Upper lobe of left lung (tissue), 4 donors: ENCODE results near the gene PDLIM5.

Source experiments
- EP300 ChIP-seq, 4 donors: sonication (generic); formaldehyde crosslinking; IDR thresholded peaks; one replicate each; pipeline ENCODE4 v1.5.1; 2017; ENCODE audit warnings: antibody characterized with exemption in 4 of 4, control low read depth in 2 of 4
- POLR2A ChIP-seq, 4 donors: fragments of 450-650 bp; IDR thresholded peaks; one replicate each; pipeline ENCODE4 v1.5.1; 2016 to 2017; ENCODE audit warnings: antibody characterized with exemption in 4 of 4, mild to moderate bottlenecking in 2 of 4
- POLR2AphosphoS5 ChIP-seq, 2 donors: sonication (generic); formaldehyde crosslinking; IDR thresholded peaks; one replicate each; pipeline ENCODE4 v1.5.1; 2017; ENCODE audit warnings: antibody characterized with exemption in 2 of 2
- TF ChIP-seq, protein P1 (sequence below), 6 experiments: fragments of 450-650 bp in 4 of 6; fragments of 200-600 bp in 2 of 6; sonication (generic) in 2 of 6; IDR thresholded peaks; one replicate each; pipeline ENCODE4 v1.5.1; 2016 to 2019; ENCODE audit warnings: antibody characterized with exemption in 6 of 6

DNA sequence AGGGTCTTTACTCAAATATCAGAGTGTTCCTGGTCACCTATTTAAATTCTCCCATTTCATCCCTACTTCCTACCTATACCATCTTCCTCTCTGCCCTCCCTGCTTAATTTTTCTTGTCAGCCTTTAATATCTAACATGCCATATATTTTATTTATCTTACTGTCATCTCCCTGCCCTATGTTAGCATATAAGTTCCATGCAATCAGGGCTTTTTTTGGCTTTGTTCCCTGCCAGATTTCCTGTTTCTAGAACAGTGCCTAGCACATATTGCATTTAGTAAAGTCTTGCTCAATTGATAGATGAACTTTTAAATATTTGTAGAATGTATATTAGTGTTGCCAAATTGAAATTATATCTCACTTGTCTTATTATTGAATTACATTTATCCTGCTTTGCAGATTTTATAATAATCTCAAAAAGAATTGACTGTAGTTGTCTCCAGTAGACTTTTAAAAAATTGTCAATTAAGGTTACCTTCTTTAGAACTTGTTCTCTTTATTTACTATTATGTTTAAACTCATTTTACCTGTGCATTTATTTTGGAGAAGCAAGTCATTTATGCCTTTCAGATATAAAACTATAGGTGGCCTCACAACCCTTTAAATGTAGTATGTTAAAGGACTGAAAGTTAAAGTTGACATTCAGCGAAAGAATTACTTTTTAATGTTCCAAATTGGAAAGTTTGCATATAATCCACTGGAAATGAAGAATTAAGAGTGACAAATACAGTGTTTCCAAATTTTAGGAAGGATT is 197.8 kb downstream of the PDLIM5 start:
- TF ChIP-seq, protein P1, sequence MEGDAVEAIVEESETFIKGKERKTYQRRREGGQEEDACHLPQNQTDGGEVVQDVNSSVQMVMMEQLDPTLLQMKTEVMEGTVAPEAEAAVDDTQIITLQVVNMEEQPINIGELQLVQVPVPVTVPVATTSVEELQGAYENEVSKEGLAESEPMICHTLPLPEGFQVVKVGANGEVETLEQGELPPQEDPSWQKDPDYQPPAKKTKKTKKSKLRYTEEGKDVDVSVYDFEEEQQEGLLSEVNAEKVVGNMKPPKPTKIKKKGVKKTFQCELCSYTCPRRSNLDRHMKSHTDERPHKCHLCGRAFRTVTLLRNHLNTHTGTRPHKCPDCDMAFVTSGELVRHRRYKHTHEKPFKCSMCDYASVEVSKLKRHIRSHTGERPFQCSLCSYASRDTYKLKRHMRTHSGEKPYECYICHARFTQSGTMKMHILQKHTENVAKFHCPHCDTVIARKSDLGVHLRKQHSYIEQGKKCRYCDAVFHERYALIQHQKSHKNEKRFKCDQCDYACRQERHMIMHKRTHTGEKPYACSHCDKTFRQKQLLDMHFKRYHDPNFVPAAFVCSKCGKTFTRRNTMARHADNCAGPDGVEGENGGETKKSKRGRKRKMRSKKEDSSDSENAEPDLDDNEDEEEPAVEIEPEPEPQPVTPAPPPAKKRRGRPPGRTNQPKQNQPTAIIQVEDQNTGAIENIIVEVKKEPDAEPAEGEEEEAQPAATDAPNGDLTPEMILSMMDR (IDR thresholded peaks at IDR 0.05), result no peak
- TF ChIP-seq POLR2A (IDR thresholded peaks at IDR 0.05) (no peak), EP300 (IDR thresholded peaks at IDR 0.05) (no peak), POLR2AphosphoS5 (IDR thresholded peaks at IDR 0.05) (no peak)
